Measurements from ENCODE around the gene ACSL3.

Gene ACSL3

GRCh38 chr2:222892761-222893160 is 31.9 kb downstream of the ACSL3 start:
- Histone ChIP-seq H3K4me3 (IDR thresholded peaks at IDR 0.05; ENCODE audit: insufficient read depth, low read depth, low read length) (no peak overlapping the region), H3K4me1 (ENCODE audit: low read depth, poor library complexity, severe bottlenecking) (no peaks in the 10 kb centered on the region), H3K4me2 (no peak overlapping the region), H3K27ac (no peak overlapping the region), H4K20me1 (ENCODE audit: insufficient read depth) (no peaks in the 10 kb centered on the region; the same call in none of the 2 replicates), H3K79me2 (ENCODE audit: insufficient read depth, low read depth) (peaks cover 30% of the 10 kb centered on the region; the same call in 1 of the 2 replicates), H3K9ac (no peak overlapping the region), H3K27me3 (ENCODE audit: insufficient read depth, low read depth) (no peaks in the 10 kb centered on the region), H3K36me3 (ENCODE audit: insufficient read depth) (no peaks in the 10 kb centered on the region), H2AFZ (ENCODE audit: low read depth) (no peak overlapping the region)
- no peak for TF ChIP-seq CTCF (conservative IDR thresholded peaks at IDR 0.05; ENCODE audit: low read depth, low read length)

- H3K27ac ChIP-seq, result no peak overlapping the region
- no peak overlapping the region for H2AFZ ChIP-seq (ENCODE audit: low read depth)
- no peaks in the 10 kb centered on the region for H3K4me1 ChIP-seq (ENCODE audit: low read depth, poor library complexity, severe bottlenecking)
- no peak overlapping the region for H3K4me2 ChIP-seq
- no peaks in the 10 kb centered on the region for H3K27me3 ChIP-seq (ENCODE audit: insufficient read depth, low read depth)
- H3K79me2 ChIP-seq (ENCODE audit: insufficient read depth, low read depth), result peaks cover 36% of the 10 kb centered on the region; the same call in 1 of the 2 replicates
- H3K9ac ChIP-seq, result no peak overlapping the region
- no peaks in the 10 kb centered on the region; the same call in none of the 2 replicates for H4K20me1 ChIP-seq (ENCODE audit: insufficient read depth)
- no peak for TF ChIP-seq CTCF (conservative IDR thresholded peaks at IDR 0.05; ENCODE audit: low read depth, low read length)
- H3K36me3 ChIP-seq (ENCODE audit: insufficient read depth), result no peaks in the 10 kb centered on the region
- H3K4me3 ChIP-seq (IDR thresholded peaks at IDR 0.05; ENCODE audit: insufficient read depth, low read depth, low read length), result no peak overlapping the region
Measured at GRCh38 chr2:222893716-222894115, 32.9 kb downstream of the ACSL3 start.

GRCh38 chr2:222895144-222895543 is 34.3 kb downstream of the ACSL3 start:
- H3K4me3 ChIP-seq (IDR thresholded peaks at IDR 0.05; ENCODE audit: insufficient read depth, low read depth, low read length), result no peak overlapping the region
- no peaks in the 10 kb centered on the region for H3K27me3 ChIP-seq (ENCODE audit: insufficient read depth, low read depth)
- no peak overlapping the region for H3K27ac ChIP-seq
- peaks cover 26% of the 10 kb centered on the region; the same call in 1 of the 2 replicates for H3K79me2 ChIP-seq (ENCODE audit: insufficient read depth, low read depth)
- no peak overlapping the region for H3K9ac ChIP-seq
- H3K36me3 ChIP-seq (ENCODE audit: insufficient read depth), result no peaks in the 10 kb centered on the region
- no peaks in the 10 kb centered on the region for H3K4me1 ChIP-seq (ENCODE audit: low read depth, poor library complexity, severe bottlenecking)
- no peak overlapping the region for H2AFZ ChIP-seq (ENCODE audit: low read depth)
- TF ChIP-seq CTCF (conservative IDR thresholded peaks at IDR 0.05; ENCODE audit: low read depth, low read length), result no peak
- H3K4me2 ChIP-seq, result no peak overlapping the region
- no peaks in the 10 kb centered on the region; the same call in 1 of the 2 replicates for H4K20me1 ChIP-seq (ENCODE audit: insufficient read depth)

GRCh38 chr2:222897898-222898297 is 37.1 kb downstream of the ACSL3 start:
- Histone ChIP-seq H3K27me3 (ENCODE audit: insufficient read depth, low read depth) (no peaks in the 10 kb centered on the region), H3K4me3 (IDR thresholded peaks at IDR 0.05; ENCODE audit: insufficient read depth, low read depth, low read length) (no peak overlapping the region), H3K4me1 (ENCODE audit: low read depth, poor library complexity, severe bottlenecking) (no peaks in the 10 kb centered on the region), H3K36me3 (ENCODE audit: insufficient read depth) (no peaks in the 10 kb centered on the region), H3K9ac (no peak overlapping the region), H3K4me2 (no peak overlapping the region), H2AFZ (ENCODE audit: low read depth) (no peak overlapping the region), H3K27ac (no peak overlapping the region), H4K20me1 (ENCODE audit: insufficient read depth) (no peaks in the 10 kb centered on the region), H3K79me2 (ENCODE audit: insufficient read depth, low read depth) (peaks cover 24% of the 10 kb centered on the region; the same call in 1 of the 2 replicates)
- TF ChIP-seq CTCF (conservative IDR thresholded peaks at IDR 0.05; ENCODE audit: low read depth, low read length), result no peak

All from KMS-11 (cell line).